Right atrium auricular region (tissue), 2 donors: ENCODE measurements around the gene CD44. TPM values are rescaled to one million over a fixed set of nuclear protein-coding genes. Genes with fewer than 3 reads are reported as not detected.

ENCODE experiments used
- DNase-seq: peaks from one replicate; pipeline ENCODE4 v3.0.0-alpha.2; 2019; ENCODE audit warnings: low spot score
- H3K27ac ChIP-seq, 2 donors: fragments of 200-600 bp; sonication (generic); 1 replicate in 1 of 2; 2 replicates in 1 of 2; pipeline ENCODE4 v1.5.1; 2016 to 2019
- H3K27me3 ChIP-seq, 2 donors: fragments of 200-600 bp; sonication (generic); one replicate each; pipeline versions ENCODE4 v1.5.1 to v1.6.0; 2017 to 2019
- H3K36me3 ChIP-seq: fragments of 200-600 bp; sonication (generic); one replicate; pipeline ENCODE4 v1.5.1; 2016
- H3K4me1 ChIP-seq, 2 donors: fragments of 200-600 bp; sonication (generic); one replicate each; pipeline versions ENCODE4 v1.5.1 to v1.6.0; 2017 to 2019
- H3K4me3 ChIP-seq, 2 donors: fragments of 200-600 bp; sonication (generic); 1 replicate in 1 of 2; 2 replicates in 1 of 2; pipeline ENCODE4 v1.5.1; 2017 to 2019; ENCODE audit warnings: mild to moderate bottlenecking in 1 of 2, moderate library complexity in 1 of 2
- H3K9me3 ChIP-seq, 2 donors: fragments of 200-600 bp; sonication (generic); one replicate each; pipeline ENCODE4 v1.5.1; 2019
- CTCF ChIP-seq, 2 donors: fragments of 200-600 bp; sonication (generic); IDR thresholded peaks; one replicate each; pipeline ENCODE4 v1.5.1; 2019; ENCODE audit warnings: antibody characterized with exemption in 2 of 2
- total RNA-seq, 2 donors: library from RNA; depleted of rRNA; stranded (reverse); fragments of >200 nt; gene quantifications; one replicate each; pipeline ENCODE4 v1.1.0, GENCODE V29; 2016

CD44 gene
- total RNA-seq, 2 donors from 2014 or later: 26.8 to 37.3 TPM

- peak overlapping the region; percentile 44 to 61 for H3K27ac ChIP-seq
- no peaks in the 10 kb centered on the region for H3K36me3 ChIP-seq
- no peaks in the 10 kb centered on the region for H3K27me3 ChIP-seq
- no peak overlapping the region for H3K4me3 ChIP-seq
- DNase-seq: no peak
- no peaks in the 10 kb centered on the region for H3K9me3 ChIP-seq
- TF ChIP-seq CTCF (IDR thresholded peaks at IDR 0.05): no peak
- H3K4me1 ChIP-seq: peaks cover 0 to 33% of the 10 kb centered on the region in 2 donors
These were observed 19.1 kb downstream of the CD44 start for GRCh38 chr11:35157814-35158700.

GRCh38 chr11:35158701-35159510 lies 19.9 kb downstream of the CD44 start:
- H3K27me3 ChIP-seq: no peaks in the 10 kb centered on the region
- no peak overlapping the region for H3K4me3 ChIP-seq
- peak; percentile 72 for DNase-seq
- no peaks in the 10 kb centered on the region for H3K36me3 ChIP-seq
- no peak for TF ChIP-seq CTCF (IDR thresholded peaks at IDR 0.05)
- H3K27ac ChIP-seq: peak overlapping the region; percentile 44 to 61
- peaks cover 0 to 33% of the 10 kb centered on the region in 2 donors for H3K4me1 ChIP-seq
- H3K9me3 ChIP-seq: no peaks in the 10 kb centered on the region

DNA sequence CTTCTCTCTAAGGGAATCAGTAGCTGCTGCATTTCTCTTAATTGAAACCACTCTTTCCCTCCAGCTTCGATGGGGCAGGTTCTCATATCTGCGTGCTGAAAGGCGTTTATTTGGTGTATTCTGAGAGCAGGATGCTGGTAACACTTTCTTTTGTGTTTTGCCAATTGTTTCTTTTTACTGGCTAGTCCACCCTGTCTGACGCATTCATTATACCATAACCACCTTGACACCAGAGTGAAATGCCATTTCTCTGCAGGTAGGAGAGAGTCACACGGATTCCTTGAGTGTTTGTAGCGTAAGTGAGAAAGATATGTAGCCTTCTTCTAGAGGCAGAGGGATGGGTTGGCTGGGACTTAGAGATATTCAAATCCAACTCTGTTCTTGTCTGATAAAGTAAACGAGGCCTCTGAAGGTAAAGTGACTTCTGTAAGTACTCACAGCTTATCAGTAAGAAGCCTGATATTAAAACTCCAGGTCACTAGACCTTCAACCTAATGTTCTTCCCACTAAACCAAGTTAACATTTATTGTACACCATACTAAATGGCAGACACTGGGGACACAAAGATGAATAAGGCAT lies 21.4 kb downstream of the CD44 start:
- Histone ChIP-seq H3K27ac (no peak overlapping the region), H3K36me3 (no peaks in the 10 kb centered on the region), H3K27me3 (no peaks in the 10 kb centered on the region), H3K4me1 (peaks cover 0 to 33% of the 10 kb centered on the region in 2 donors), H3K9me3 (no peaks in the 10 kb centered on the region), H3K4me3 (no peak overlapping the region)
- no peak for DNase-seq
- no peak for TF ChIP-seq CTCF (IDR thresholded peaks at IDR 0.05)

DNA sequence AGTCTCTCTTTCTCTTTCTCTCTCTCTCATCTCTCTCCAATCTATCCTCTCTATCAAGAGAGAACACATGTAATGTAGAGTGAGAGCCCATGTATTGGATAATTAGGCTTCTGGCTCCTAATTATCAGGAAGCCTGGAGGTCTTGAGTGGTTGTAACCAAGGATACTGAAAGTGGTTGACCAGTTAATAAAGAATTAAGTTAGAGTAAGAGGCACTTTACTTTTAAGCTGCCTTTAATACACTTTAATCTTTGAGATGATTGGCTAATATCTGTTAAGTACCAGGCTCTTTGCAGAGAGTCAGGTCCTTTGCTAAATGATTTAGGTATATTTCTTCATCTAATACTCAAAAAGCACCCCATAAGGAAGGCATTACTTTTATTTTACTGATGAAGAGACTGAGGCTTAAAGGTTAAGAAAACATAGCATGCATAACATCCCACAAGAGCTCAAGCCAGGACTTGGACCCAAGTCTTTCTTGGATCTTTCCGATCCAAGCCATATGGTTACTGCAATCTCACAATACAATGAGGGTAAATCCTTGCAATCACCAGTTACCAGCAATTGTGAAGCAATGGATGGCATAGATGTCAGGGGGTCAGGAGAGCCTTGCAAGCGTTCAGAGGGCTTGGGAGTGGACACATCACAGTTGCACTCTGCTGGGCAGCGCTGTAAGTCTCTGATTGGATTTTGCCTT lies 22.1 kb downstream of the CD44 start:
- Histone ChIP-seq H3K27me3 (no peaks in the 10 kb centered on the region), H3K9me3 (no peaks in the 10 kb centered on the region), H3K27ac (no peak overlapping the region)

More for the DNA sequence above, 22.1 kb downstream of the CD44 start:
- no peak for TF ChIP-seq CTCF (IDR thresholded peaks at IDR 0.05)
- no peak for DNase-seq
- peaks cover 0 to 39% of the 10 kb centered on the region in 2 donors for H3K4me1 ChIP-seq
- no peak overlapping the region for H3K4me3 ChIP-seq
- H3K36me3 ChIP-seq: no peaks in the 10 kb centered on the region
